Effector memory CD8-positive, alpha-beta T cell (primary cell): ENCODE measurements around the gene ZNF48.

Source experiments
- ATAC-seq: fragments of 150-1000 bp; cut with Tn5 transposase; replicated peaks from 2 replicates; pipeline ENCODE4 v1.10.0; 2021; ENCODE audit warnings: mild to moderate bottlenecking, moderate library complexity
- DNase-seq, 3 experiments: peaks; one replicate each; pipeline ENCODE4 v3.0.0; 2021
- H3K27ac Mint-ChIP-seq, 2 donors: one replicate each; pipeline ENCODE4 v1.8.0; 2022; ENCODE audit warnings: mild to moderate bottlenecking in 2 of 2, mixed read lengths in 2 of 2, moderate library complexity in 2 of 2
- H3K27me3 Mint-ChIP-seq, 2 donors: one replicate each; pipeline ENCODE4 v1.8.0; 2022; ENCODE audit warnings: mixed read lengths in 2 of 2
- H3K36me3 Mint-ChIP-seq: one replicate; pipeline ENCODE4 v1.8.0; 2022; ENCODE audit warnings: mild to moderate bottlenecking, moderate library complexity, mixed read lengths; ENCODE audit not compliant: insufficient read depth
- H3K4me1 Mint-ChIP-seq, 2 donors: one replicate each; pipeline ENCODE4 v1.8.0; 2022; ENCODE audit warnings: low read depth in 2 of 2, mixed read lengths in 2 of 2
- H3K4me3 Mint-ChIP-seq, 2 donors: one replicate each; pipeline ENCODE4 v1.8.0; 2022; ENCODE audit warnings: mild to moderate bottlenecking in 2 of 2, mixed read lengths in 2 of 2, moderate library complexity in 2 of 2
- H3K9me3 Mint-ChIP-seq, 2 donors: one replicate each; pipeline ENCODE4 v1.8.0; 2022; ENCODE audit warnings: mixed read lengths in 2 of 2

Gene ZNF48

DNA sequence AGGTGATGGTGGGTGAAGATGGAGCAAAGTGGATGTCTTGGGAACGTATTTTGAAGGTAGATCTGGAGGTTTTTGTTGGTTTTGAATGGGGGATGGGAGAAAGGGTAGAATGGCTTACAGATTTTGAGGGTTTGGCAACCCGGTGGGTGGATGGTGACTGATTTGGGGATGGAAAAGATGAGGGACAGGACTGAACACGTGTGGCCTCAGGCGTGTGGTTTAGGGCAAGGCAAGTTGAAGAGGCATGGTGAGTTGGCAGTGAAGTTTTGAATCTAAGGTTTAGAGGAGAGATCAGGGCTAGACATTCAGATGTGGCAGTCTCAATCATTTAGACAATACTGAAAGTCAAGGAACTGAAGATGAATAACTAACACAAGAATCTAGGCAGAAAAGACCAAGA is 39.6 kb downstream of the ZNF48 start:
- H3K36me3 Mint-ChIP-seq = no peaks in the 10 kb centered on the region
- ATAC-seq (no peak), DNase-seq (no peak)
- peak overlapping the region; percentile 2 to 78 for H3K27ac Mint-ChIP-seq
- peak overlapping the region in 1 of 2 donors; percentile 34 for H3K4me3 Mint-ChIP-seq
- H3K27me3 Mint-ChIP-seq = no peaks in the 10 kb centered on the region
- H3K9me3 Mint-ChIP-seq = no peaks in the 10 kb centered on the region
- H3K4me1 Mint-ChIP-seq = peaks cover 12 to 14% of the 10 kb centered on the region in 2 donors

DNA sequence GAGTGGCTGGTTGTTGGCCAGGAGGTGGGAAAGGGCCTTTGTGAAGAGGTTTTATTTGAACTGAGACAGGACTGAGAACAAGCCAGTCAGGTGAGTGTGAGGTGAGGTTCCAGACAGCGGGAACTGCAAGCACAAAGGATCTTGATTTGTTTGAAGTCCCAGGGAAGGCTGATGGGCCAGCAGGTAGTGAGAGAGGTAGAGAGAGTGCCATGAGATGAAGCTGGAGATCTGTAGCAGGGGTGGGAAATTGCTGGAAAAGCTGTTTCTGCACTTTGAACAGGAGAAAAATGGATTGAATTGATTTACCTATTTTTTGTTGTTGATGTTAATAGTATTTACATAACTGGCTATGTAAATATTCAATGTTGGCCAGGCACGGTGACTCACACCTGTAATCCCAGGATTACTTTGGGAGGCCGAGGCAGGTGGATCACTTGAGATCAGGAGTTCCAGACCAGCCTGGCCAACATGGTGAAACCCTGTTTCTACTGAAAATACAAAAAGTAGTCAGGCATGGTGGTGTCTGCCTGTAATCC is 42.4 kb downstream of the ZNF48 start:
- H3K36me3 Mint-ChIP-seq = no peaks in the 10 kb centered on the region
- ATAC-seq = no peak
- H3K4me1 Mint-ChIP-seq = peaks cover 14% of the 10 kb centered on the region in 2 donors
- H3K27me3 Mint-ChIP-seq = no peaks in the 10 kb centered on the region
- peak overlapping the region in 1 of 2 donors; percentile 39 for H3K27ac Mint-ChIP-seq
- no peak for DNase-seq
- H3K9me3 Mint-ChIP-seq = no peaks in the 10 kb centered on the region
- H3K4me3 Mint-ChIP-seq = no peak overlapping the region

DNA sequence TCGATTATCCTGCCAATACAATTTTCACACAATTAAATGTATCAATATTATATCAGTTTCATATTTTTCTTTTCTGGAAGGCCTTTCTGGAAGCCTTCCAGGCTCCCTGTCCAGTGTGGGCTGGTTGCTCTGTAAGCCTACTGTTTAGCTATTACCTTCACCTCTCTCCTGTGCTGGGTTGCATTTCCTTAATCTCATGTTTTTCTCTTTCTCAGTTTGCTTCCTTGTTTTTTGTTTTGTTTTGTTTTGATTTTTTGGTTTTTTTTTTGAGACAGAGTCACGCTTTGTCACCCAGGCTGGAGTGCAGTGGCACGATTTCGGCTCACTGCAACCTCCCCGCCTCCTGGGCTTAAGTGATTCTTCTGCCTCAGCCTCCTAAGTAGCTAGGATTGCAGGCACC is 43.6 kb downstream of the ZNF48 start:
- no peak for ATAC-seq
- no peaks in the 10 kb centered on the region for H3K9me3 Mint-ChIP-seq

DNA sequence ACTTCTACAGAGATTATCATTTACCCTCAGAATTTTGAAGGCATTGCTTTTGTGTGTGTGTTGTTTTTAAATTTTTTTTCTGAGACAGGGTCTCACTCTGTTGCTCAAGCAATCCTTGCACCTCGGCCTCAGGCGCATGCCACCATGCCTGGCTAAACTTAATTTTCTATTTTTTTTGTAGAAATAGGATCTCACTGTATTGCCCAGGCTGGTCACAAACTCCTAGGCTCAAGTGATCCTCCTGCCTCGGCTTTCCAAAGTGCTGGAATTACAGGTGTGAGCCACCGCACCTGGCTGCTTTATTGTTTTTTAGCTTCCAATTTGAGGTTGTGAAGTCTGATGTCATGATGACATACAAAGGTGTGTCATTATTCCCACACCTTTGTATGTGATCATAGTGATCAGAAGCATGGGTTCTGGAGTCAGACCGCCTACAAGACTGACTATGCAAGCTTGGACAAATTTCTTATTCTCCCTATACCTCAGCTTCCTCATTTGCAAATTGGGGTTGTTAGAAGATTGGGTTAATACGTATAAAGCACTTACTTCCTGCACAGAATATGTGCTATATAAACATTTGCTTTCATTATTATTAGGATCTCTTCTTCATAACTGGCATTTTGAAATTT is 44.6 kb downstream of the ZNF48 start:
- DNase-seq (no peak), ATAC-seq (no peak)
- Mint-ChIP-seq H3K9me3 (no peaks in the 10 kb centered on the region), H3K4me3 (no peak overlapping the region), H3K36me3 (peaks cover 7% of the 10 kb centered on the region), H3K27me3 (no peaks in the 10 kb centered on the region), H3K27ac (no peak overlapping the region), H3K4me1 (peaks cover 17 to 20% of the 10 kb centered on the region in 2 donors)

More for the DNA sequence above, 43.6 kb downstream of the ZNF48 start:
- Mint-ChIP-seq H3K4me1 (peaks cover 17 to 22% of the 10 kb centered on the region in 2 donors), H3K27ac (no peak overlapping the region), H3K4me3 (no peak overlapping the region), H3K36me3 (peaks cover 7% of the 10 kb centered on the region), H3K27me3 (no peaks in the 10 kb centered on the region)
- DNase-seq = no peak

DNA sequence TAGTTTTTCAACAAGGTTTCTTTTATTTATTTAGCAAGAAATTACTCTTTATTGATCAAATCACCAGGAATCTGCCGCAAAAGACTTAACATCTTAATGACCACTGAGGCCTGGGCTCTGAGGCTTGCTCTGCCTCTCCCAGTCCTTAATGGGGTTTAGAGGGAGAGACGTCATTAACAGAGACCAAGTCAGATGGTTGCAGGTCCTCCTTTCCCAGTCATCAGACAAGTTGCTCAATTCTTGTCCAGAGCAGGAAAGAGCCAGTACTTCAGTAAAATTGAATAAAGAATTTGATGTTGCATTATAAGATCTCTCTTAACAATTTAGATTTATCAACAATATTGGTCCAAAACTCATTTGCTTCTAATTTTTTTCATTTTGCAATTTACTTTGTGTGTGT is 48.4 kb downstream of the ZNF48 start:
- H3K9me3 Mint-ChIP-seq = no peaks in the 10 kb centered on the region
- H3K27me3 Mint-ChIP-seq = no peaks in the 10 kb centered on the region
- H3K36me3 Mint-ChIP-seq = peaks cover 11% of the 10 kb centered on the region
- peaks cover 25% of the 10 kb centered on the region in 2 donors for H3K4me1 Mint-ChIP-seq
- H3K27ac Mint-ChIP-seq = no peak overlapping the region
- peak overlapping the region; percentile 89 to 96 for H3K4me3 Mint-ChIP-seq
- ATAC-seq = no peak
- DNase-seq = no peak

DNA sequence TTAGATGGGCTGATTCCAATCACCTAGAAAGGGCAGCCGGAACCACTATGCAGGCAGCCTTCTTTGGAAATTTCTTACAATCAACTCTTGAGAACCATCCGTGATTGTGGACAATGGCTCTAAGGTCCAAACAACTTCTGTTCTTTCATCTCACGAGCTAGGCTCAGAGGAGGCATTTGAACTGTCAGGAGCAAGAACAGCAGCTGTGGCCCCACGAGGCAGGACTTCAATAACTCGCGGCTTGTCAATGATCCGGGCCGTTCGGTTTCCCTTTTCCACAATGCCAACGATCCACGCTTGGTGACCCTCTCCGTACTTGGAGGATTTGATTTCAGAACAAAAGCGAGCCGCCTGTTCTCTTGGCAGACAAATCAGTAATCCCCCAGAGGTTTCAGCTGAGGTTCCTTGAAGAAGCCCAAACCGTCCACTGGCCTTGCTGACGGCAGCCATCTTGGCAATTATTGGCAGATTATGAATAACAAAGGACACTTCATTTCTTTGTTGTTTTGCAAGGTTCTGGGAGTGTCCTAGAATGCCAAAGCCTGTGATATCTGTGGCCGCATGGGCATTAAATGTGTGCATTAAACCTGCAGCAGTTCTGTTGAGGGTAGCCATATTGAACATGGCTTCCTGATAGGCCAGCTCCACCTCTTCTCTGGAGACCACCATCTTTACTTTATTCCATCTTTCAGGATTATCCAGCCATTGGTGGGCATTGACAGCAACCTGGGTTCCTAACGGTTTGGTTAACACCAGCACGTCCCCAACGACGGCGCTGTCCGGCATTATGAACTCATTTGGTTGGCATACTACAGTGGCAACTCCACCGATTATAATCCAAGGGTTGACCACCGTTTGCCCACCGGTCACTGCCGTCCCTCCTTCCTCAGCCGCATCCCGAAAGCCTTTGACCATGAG is 49.3 kb downstream of the ZNF48 start:
- no peak for ATAC-seq
- Mint-ChIP-seq H3K9me3 (no peaks in the 10 kb centered on the region), H3K36me3 (peaks cover 11% of the 10 kb centered on the region), H3K4me3 (peak overlapping the region; percentile 89 to 96), H3K27me3 (no peaks in the 10 kb centered on the region), H3K27ac (peak overlapping the region; percentile 92 to 97), H3K4me1 (peaks cover 25% of the 10 kb centered on the region in 2 donors)
- no peak for DNase-seq

DNA sequence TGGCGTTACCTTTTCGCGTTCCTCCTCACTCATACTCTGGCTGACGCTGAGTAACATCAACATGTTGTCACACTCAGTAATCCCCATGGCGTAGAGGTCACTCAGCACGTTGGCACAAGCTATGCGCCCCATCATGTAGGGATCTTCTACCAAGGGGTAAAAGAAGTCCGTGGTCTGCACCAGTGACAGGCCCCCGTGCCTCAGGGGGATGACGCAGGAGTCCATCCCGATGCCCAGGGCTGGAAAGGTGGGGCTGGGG is 49.9 kb downstream of the ZNF48 start:
- peak overlapping the region; percentile 92 to 97 for H3K27ac Mint-ChIP-seq
- H3K27me3 Mint-ChIP-seq = no peaks in the 10 kb centered on the region
- H3K9me3 Mint-ChIP-seq = no peaks in the 10 kb centered on the region
- peaks cover 25 to 28% of the 10 kb centered on the region in 2 donors for H3K4me1 Mint-ChIP-seq
- DNase-seq (no peak), ATAC-seq (no peak)
- H3K36me3 Mint-ChIP-seq = peaks cover 11% of the 10 kb centered on the region
- peak overlapping the region; percentile 89 to 96 for H3K4me3 Mint-ChIP-seq

DNA sequence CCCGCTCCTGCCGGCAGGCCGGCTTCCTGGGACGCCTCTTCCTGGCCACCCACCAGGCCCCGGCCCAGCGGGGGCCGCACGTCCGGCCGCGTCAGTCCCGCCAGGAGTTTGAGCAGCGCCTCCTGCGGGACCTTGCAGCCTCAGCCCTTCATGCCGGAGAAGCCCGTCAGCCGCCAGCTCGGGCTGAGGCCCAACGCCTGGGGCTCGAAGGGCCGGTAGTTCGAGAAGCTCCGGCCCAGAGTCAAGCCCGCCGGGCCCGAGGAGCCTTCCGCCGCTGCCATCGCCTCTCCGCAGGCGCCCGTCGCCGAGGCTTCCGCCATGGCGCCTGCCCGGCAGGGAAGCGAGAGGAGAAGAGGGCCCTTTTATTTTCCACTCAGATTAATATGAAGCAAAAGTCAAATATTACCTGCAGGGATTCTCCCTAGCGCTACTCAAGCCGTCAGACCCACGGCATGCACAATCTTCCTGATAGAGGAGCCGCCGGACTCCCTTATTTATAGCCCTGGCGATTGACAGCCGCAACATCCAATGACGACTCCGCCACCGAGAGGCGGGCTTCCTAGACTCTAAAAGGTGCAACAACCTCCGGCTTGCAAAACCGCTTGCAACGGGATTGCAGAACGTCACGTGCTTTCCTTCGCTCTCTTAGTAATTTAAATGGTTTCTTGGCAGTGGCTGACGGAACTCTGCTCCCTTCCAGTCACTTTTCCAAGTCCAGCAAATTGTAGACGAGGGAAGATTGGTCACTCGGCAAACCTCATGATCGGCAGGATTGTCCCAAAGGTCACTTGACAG is 50.4 kb downstream of the ZNF48 start, which contains the start of gene SEPHS2:
Gene SEPHS2 (minus strand): TSS at position 467 of the 795 bp plus-strand sequence. CDS start 147 bp downstream, at position 320.
- H3K27ac Mint-ChIP-seq = peak within 1 kb of the TSS; percentile 92 to 97
- peaks cover 29 to 33% of the 10 kb centered on the region in 2 donors for H3K4me1 Mint-ChIP-seq
- H3K36me3 Mint-ChIP-seq = peaks cover 11% of the 10 kb centered on the region
- DNase-seq (peak; percentile 94 to 98 (median 94)), ATAC-seq (peak; percentile 87)
- H3K27me3 Mint-ChIP-seq = no peaks in the 10 kb centered on the region
- no peaks in the 10 kb centered on the region for H3K9me3 Mint-ChIP-seq
- H3K4me3 Mint-ChIP-seq = peak within 1 kb of the TSS; percentile 89 to 96

DNA sequence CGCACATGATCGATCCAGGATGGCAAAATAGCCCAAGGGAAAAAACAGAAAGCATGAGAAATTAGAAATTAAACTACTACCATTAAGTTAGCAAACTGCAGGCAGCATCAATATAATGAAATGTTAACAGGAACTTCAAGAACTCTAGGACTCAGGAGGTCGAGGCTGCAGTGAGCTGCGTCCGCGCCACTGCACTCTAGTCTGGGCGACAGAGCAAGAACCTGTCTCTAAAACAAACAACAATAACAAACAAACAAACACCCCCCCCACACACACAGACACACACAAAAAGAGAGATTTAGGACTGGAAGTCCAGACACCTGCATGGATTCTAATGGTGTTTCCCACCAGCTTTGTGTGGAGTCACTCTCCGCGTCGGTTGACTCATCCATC is 51.0 kb downstream of the ZNF48 start:
- no peaks in the 10 kb centered on the region for H3K27me3 Mint-ChIP-seq
- peak overlapping the region; percentile 92 to 97 for H3K27ac Mint-ChIP-seq
- H3K4me1 Mint-ChIP-seq = peaks cover 34 to 39% of the 10 kb centered on the region in 2 donors
- H3K36me3 Mint-ChIP-seq = peaks cover 14% of the 10 kb centered on the region
- H3K4me3 Mint-ChIP-seq = peak overlapping the region; percentile 89 to 96
- no peak for ATAC-seq
- no peaks in the 10 kb centered on the region for H3K9me3 Mint-ChIP-seq
- DNase-seq = no peak

DNA sequence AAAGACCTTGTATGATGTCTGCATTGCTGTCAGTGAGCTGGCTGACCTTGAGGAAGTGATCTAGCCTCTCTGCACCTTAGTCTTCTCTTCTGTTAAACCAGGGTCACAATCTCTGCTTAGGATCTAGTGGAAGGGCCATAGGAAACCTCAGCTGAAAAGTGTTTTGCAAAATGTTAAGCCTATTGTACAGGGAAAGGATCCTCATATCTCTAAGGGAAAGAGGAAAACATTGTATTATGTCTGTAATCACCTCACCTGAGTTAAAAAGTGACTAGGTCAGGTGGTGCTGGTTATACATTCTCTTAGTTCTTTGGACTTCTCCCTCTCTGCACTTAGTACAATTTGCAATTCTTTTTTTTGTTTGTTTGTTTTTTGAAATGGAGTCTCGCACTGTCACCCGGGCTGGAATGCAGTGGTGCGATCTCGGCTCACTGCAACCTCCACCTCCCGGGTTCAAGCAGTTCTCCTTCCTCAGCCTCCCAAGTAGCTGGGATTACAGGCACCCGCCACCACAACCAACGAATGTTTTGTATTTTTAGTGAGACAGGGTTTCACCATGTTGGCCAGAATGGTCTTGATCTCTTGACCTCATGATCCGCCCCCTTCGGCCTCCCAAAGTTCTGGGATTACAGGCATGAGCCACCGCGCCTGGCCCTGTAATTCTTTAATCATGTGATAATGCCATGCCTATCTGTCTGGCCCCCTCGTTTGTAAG is 52.4 kb downstream of the ZNF48 start:
- H3K4me1 Mint-ChIP-seq = peaks cover 32 to 44% of the 10 kb centered on the region in 2 donors
- ATAC-seq (no peak), DNase-seq (no peak)
- H3K9me3 Mint-ChIP-seq = no peaks in the 10 kb centered on the region
- no peak overlapping the region for H3K4me3 Mint-ChIP-seq
- no peak overlapping the region for H3K27ac Mint-ChIP-seq
- no peaks in the 10 kb centered on the region for H3K27me3 Mint-ChIP-seq
- H3K36me3 Mint-ChIP-seq = peaks cover 16% of the 10 kb centered on the region

DNA sequence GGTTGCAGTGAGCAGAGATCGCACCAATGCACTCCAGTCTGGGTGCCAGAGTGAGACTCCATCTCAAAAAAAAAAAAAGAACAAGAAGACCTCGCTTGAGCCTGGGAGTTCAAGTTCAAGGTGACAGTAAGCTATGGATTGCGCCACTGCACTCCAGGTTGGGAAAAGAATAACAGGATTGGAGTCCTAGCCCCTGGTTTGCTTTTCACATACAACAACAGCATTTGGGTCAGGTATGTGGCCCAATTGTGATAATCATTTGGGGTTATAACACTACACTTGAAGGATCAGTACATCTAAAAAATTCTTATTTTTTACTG is 53.9 kb downstream of the ZNF48 start:
- DNase-seq (no peak), ATAC-seq (no peak)
- no peak overlapping the region for H3K27ac Mint-ChIP-seq
- no peaks in the 10 kb centered on the region for H3K27me3 Mint-ChIP-seq
- peaks cover 9% of the 10 kb centered on the region for H3K36me3 Mint-ChIP-seq
- H3K9me3 Mint-ChIP-seq = no peaks in the 10 kb centered on the region
- no peak overlapping the region for H3K4me3 Mint-ChIP-seq
- H3K4me1 Mint-ChIP-seq = peaks cover 24 to 39% of the 10 kb centered on the region in 2 donors
